HCT116 (cell line): ENCODE data around the gene FRMPD4.

Experiments
- CBX3 ChIP-seq: IDR thresholded peaks from 2 replicates; pipeline ENCODE4 v1.6.1; 2012; ENCODE audit warnings: low read depth
- CEBPB ChIP-seq: IDR thresholded peaks from 2 replicates; pipeline ENCODE4 v1.6.1; 2012; ENCODE audit warnings: low read depth
- ELF1 ChIP-seq: IDR thresholded peaks from 2 replicates; pipeline ENCODE4 v1.6.1; 2012; ENCODE audit warnings: low read depth, borderline replicate concordance
- EZH2 ChIP-seq: fragments of 200-600 bp; sonication (generic); IDR thresholded peaks from 2 replicates; pipeline ENCODE4 v1.6.1; 2017; ENCODE audit warnings: antibody characterized with exemption, mixed run types
- FOSL1 ChIP-seq: IDR thresholded peaks from 2 replicates; pipeline ENCODE4 v1.6.1; 2012; ENCODE audit warnings: low read depth
- POLR2A ChIP-seq: IDR thresholded peaks from 2 replicates; pipeline ENCODE4 v1.7.0; 2011; ENCODE audit warnings: borderline replicate concordance; ENCODE audit not compliant: insufficient read depth, insufficient read length; ENCODE audit errors: extremely low read depth
- POLR2AphosphoS5 ChIP-seq: IDR thresholded peaks from 2 replicates; pipeline ENCODE4 v1.6.1; 2011; ENCODE audit warnings: mild to moderate bottlenecking, low read depth, low read length, moderate library complexity
- RAD21 ChIP-seq: IDR thresholded peaks from 2 replicates; pipeline ENCODE4 v1.6.1; 2012; ENCODE audit warnings: low read depth, mild to moderate bottlenecking
- SP1 ChIP-seq: IDR thresholded peaks from 2 replicates; pipeline ENCODE4 v1.6.1; 2012; ENCODE audit warnings: low read depth
- ZFX ChIP-seq: fragments of 450-650 bp; IDR thresholded peaks from 2 replicates; pipeline ENCODE4 v1.6.1; 2017
- ZNF274 ChIP-seq: fragments of 200-500 bp; sonication (Bioruptor generic); IDR thresholded peaks from 2 replicates; pipeline ENCODE4 v1.6.1; 2014; ENCODE audit warnings: mild to moderate bottlenecking, low read depth, low read length, inconsistent platforms
- TF ChIP-seq, protein P1 (sequence below), 3 experiments: fragments of 200-600 bp in 1 of 3; sonication (generic) in 1 of 3; IDR thresholded peaks in 2 of 3; conservative IDR thresholded peaks in 1 of 3; 2 replicates each; pipeline ENCODE4 v1.5.1; 2012 to 2017; ENCODE audit warnings: low read depth in 2 of 3, low read length in 2 of 3, antibody characterized with exemption in 1 of 3, borderline replicate concordance in 1 of 3, control low read depth in 1 of 3, mild to moderate bottlenecking in 1 of 3, mixed read lengths in 1 of 3, mixed run types in 1 of 3, moderate library complexity in 1 of 3; ENCODE audit not compliant: insufficient read depth in 1 of 3
- TF ChIP-seq, protein P2 (sequence below): IDR thresholded peaks from 2 replicates; pipeline ENCODE4 v1.6.1; 2012; ENCODE audit warnings: low read depth

DNA sequence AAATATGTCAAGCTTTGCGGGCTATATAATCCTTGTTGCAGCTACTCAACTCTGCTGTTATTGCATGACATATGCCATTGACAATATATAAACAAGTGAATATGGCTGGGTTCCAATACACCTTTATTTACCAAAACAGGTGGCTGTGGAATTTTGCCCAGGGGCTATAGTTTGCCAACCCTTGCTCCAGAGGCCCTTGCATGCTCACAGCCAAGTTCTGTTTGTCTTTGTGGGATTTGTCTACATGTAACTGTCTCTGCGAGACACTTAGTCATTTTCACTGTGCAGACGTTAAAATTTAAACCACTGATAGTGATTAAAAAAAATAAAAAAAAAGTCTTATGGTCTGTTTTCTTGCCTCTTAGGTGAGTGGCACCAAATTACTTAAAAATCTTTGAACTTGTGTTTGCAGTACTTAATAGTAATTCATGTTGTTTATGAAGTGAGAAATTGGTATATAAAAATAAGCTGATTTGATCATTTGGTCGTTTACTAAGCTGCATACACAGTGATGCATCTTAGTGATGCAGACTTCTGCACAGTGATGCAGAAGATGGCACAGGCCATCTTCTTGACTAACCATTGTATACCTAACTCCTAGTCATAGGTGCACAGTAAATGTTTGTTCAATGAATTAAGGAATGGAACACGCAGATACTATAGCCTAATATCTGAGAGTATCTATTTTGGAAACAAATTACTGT lies 170.9 kb downstream of the FRMPD4 start:
- TF ChIP-seq, protein P1, sequence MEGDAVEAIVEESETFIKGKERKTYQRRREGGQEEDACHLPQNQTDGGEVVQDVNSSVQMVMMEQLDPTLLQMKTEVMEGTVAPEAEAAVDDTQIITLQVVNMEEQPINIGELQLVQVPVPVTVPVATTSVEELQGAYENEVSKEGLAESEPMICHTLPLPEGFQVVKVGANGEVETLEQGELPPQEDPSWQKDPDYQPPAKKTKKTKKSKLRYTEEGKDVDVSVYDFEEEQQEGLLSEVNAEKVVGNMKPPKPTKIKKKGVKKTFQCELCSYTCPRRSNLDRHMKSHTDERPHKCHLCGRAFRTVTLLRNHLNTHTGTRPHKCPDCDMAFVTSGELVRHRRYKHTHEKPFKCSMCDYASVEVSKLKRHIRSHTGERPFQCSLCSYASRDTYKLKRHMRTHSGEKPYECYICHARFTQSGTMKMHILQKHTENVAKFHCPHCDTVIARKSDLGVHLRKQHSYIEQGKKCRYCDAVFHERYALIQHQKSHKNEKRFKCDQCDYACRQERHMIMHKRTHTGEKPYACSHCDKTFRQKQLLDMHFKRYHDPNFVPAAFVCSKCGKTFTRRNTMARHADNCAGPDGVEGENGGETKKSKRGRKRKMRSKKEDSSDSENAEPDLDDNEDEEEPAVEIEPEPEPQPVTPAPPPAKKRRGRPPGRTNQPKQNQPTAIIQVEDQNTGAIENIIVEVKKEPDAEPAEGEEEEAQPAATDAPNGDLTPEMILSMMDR (IDR thresholded peaks at IDR 0.05 in 2 of 3, conservative IDR thresholded peaks at IDR 0.05 in 1 of 3; ENCODE audit: borderline replicate concordance in 1 of 3, insufficient read depth in 1 of 3, low read depth in 2 of 3, low read length in 2 of 3): no peak
- no peak for TF ChIP-seq POLR2AphosphoS5
- no peak for TF ChIP-seq ELF1
- TF ChIP-seq POLR2A: no peak
- TF ChIP-seq, protein P2, sequence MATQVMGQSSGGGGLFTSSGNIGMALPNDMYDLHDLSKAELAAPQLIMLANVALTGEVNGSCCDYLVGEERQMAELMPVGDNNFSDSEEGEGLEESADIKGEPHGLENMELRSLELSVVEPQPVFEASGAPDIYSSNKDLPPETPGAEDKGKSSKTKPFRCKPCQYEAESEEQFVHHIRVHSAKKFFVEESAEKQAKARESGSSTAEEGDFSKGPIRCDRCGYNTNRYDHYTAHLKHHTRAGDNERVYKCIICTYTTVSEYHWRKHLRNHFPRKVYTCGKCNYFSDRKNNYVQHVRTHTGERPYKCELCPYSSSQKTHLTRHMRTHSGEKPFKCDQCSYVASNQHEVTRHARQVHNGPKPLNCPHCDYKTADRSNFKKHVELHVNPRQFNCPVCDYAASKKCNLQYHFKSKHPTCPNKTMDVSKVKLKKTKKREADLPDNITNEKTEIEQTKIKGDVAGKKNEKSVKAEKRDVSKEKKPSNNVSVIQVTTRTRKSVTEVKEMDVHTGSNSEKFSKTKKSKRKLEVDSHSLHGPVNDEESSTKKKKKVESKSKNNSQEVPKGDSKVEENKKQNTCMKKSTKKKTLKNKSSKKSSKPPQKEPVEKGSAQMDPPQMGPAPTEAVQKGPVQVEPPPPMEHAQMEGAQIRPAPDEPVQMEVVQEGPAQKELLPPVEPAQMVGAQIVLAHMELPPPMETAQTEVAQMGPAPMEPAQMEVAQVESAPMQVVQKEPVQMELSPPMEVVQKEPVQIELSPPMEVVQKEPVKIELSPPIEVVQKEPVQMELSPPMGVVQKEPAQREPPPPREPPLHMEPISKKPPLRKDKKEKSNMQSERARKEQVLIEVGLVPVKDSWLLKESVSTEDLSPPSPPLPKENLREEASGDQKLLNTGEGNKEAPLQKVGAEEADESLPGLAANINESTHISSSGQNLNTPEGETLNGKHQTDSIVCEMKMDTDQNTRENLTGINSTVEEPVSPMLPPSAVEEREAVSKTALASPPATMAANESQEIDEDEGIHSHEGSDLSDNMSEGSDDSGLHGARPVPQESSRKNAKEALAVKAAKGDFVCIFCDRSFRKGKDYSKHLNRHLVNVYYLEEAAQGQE: no peak
- TF ChIP-seq ZNF274: no peak
- no peak for TF ChIP-seq ZFX
- TF ChIP-seq CBX3: no peak
- no peak for TF ChIP-seq SP1
- TF ChIP-seq EZH2: no peak
- TF ChIP-seq RAD21: no peak
- TF ChIP-seq FOSL1: no peak
- TF ChIP-seq CEBPB: no peak
